ENCODE measurements around the gene TCEAL4.
"Not testable (repeated sequence)": the region's sequence is repeated elsewhere in the genome, so short reads cannot be mapped to it uniquely, and the experiment has no call there.

The TCEAL4 gene

DNA sequence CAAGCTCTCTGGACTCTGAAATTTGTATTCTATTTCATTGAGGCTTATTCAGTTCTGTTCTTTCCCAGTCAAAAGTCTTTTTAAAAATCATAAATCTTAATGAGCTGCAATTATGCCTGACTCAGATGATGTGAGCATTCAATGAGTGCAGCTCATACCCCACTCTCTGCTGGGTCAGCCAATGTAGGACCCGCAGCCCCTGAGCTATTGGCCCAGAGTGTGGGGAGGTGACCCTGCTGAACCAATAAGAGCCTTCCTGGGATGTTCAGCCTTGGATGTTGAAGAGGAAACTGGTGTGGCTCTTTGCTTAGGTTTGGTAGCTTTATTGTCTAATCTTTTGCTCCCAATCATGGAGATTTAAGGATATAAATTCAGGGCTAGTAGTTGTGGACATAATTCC lies 12.1 kb upstream of the TCEAL4 start:
- H3K9ac ChIP-seq, result no peak overlapping the region
- H3K36me3 ChIP-seq, result no peaks in the 10 kb centered on the region
- TF ChIP-seq Cebpa-rat (IDR thresholded peaks at IDR 0.05), result no peak
- H3K9me3 ChIP-seq (replicated peaks in 1 of 11), result no peaks in the 10 kb centered on the region
- H3K4me1 ChIP-seq, result no peaks in the 10 kb centered on the region
- no peak overlapping the region for H3K4me3 ChIP-seq
- peaks cover 0 to 5% (median 0%) of the 10 kb centered on the region in 11 experiments; a peak in 2 of 22 replicates for H3K27me3 ChIP-seq
- no peaks in the 10 kb centered on the region for H4K20me1 ChIP-seq
- no peak overlapping the region for H3K4me2 ChIP-seq
- no peak overlapping the region for H3K27ac ChIP-seq

DNA sequence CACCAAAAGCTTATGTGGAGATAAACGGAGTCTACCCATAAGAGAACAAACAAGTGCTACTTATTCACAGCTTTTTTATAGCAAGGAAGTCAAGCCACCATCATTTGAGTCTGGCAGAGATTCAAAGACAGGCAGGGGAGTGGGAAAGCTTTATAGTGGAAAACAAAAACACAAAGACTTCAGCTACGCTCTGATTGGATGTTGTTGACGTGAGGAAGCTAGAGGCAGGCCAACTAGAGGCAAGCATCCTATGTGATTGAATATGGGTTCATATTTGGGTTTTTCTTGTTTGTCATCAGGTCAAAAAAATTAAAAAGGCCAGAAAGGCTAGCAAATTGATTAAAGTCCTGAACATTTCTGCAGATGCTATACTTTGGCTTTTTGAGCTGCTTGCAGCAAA lies 719 bp upstream of the TCEAL4 start:
- Histone ChIP-seq H3K27me3 (peaks cover 0 to 9% (median 0%) of the 10 kb centered on the region in 11 experiments; a peak in 3 of 22 replicates), H3K4me2 (peak overlapping the region in 5 of 11 experiments; percentile 48 to 73 (median 71); a peak in 2 of 22 replicates), H3K36me3 (0 out of 22 replicates have a peak, but pooled peaks cover 0 to 4% (median 0%) of the 10 kb centered on the region in 11 experiments), H3K4me3 (peak overlapping the region in 1 of 10 experiments; percentile 61; a peak in 1 of 20 replicates), H4K20me1 (no peaks in the 10 kb centered on the region), H3K27ac (no peak overlapping the region), H3K9ac (no peak overlapping the region), H3K4me1 (peaks cover 0 to 8% (median 2%) of the 10 kb centered on the region in 10 experiments; a peak in 4 of 20 replicates), H3K9me3 (replicated peaks in 1 of 11) (peaks cover 0 to 19% (median 14%) of the 10 kb centered on the region in 11 experiments; a peak in 20 of 22 replicates)
- no peak for TF ChIP-seq Cebpa-rat (IDR thresholded peaks at IDR 0.05)

DNA sequence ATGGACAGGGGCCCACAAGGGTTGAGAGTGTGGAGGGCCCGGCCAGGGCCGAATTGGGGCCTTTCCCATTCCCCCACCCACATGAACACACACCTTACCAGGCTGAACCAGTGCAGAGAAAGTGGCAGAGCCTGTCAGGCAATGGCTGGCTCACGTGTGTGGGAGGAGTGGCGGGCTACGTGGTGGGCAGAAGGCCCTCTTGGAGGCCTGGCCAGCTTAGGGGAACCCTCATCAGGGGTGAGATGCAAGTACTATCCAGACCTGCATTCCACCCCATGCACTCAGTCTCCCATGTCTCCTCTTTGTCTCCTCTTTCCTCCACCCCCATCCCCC lies 965 bp downstream of the TCEAL4 start:
- Histone ChIP-seq H3K36me3 (0 out of 22 replicates have a peak, but pooled peaks cover 0 to 4% (median 0%) of the 10 kb centered on the region in 11 experiments), H3K27me3 (peaks cover 0 to 5% (median 0%) of the 10 kb centered on the region in 11 experiments; a peak in 3 of 22 replicates), H3K9ac (peak overlapping the region; percentile 70 to 80 (median 77)), H4K20me1 (no peaks in the 10 kb centered on the region), H3K27ac (peak overlapping the region in 10 of 11 experiments; percentile 60 to 76 (median 64); a peak in 17 of 22 replicates), H3K9me3 (replicated peaks in 1 of 11) (peaks cover 0 to 19% (median 14%) of the 10 kb centered on the region in 11 experiments; a peak in 20 of 22 replicates), H3K4me2 (peak overlapping the region; percentile 63 to 81 (median 73)), H3K4me3 (peak overlapping the region; percentile 61 to 75 (median 68)), H3K4me1 (peaks cover 0 to 19% (median 8%) of the 10 kb centered on the region in 10 experiments; a peak in 13 of 20 replicates)
- TF ChIP-seq Cebpa-rat (IDR thresholded peaks at IDR 0.05), result no peak

DNA sequence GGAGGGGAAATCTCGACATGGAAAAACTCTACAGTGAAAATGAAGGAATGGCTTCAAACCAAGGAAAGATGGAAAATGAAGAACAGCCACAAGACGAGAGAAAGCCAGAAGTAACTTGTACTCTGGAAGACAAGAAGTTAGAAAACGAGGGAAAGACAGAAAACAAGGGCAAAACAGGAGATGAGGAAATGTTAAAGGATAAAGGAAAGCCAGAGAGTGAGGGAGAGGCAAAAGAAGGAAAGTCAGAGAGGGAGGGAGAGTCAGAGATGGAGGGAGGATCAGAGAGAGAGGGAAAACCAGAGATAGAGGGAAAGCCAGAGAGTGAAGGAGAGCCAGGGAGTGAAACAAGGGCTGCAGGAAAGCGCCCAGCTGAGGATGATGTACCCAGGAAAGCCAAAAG lies 1.3 kb downstream of the TCEAL4 start:
- TF ChIP-seq Cebpa-rat (IDR thresholded peaks at IDR 0.05), result no peak
- no peak overlapping the region for H3K9ac ChIP-seq
- peaks cover 0 to 19% (median 14%) of the 10 kb centered on the region in 11 experiments; a peak in 20 of 22 replicates for H3K9me3 ChIP-seq (replicated peaks in 1 of 11)
- no peak overlapping the region for H3K27ac ChIP-seq
- H3K4me3 ChIP-seq, result peak overlapping the region in 5 of 10 experiments; percentile 61 to 70 (median 68); a peak in 8 of 20 replicates
- no peaks in the 10 kb centered on the region for H4K20me1 ChIP-seq
- H3K27me3 ChIP-seq, result peaks cover 0 to 5% (median 0%) of the 10 kb centered on the region in 11 experiments; a peak in 1 of 22 replicates
- peaks cover 0 to 19% (median 8%) of the 10 kb centered on the region in 10 experiments; a peak in 13 of 20 replicates for H3K4me1 ChIP-seq
- 0 out of 22 replicates have a peak, but pooled peaks cover 0 to 4% (median 0%) of the 10 kb centered on the region in 11 experiments for H3K36me3 ChIP-seq
- peak overlapping the region; percentile 63 to 81 (median 73) for H3K4me2 ChIP-seq

DNA sequence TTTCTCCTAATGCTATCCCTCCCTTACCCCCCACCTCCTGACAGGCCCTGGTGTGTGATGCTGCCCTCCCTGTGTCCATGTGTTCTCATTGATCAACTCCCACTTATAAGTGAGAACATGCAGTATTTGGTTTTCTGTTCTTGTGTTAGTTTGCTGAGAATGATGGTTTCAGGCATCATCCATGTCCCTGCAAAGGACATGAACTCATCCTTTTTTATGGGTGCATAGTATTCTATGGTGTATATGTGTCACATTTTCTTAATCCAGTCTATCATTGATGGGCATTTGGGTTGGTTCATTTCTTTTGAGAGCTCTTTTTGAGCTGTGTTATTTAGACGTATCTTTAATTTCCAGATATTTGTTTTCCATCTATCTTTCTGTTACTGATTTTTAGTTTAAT lies 7.0 kb downstream of the TCEAL4 start:
- H3K36me3 ChIP-seq, result peaks cover 0 to 17% (median 0%) of the 10 kb centered on the region in 11 experiments; a peak in 4 of 22 replicates
- not testable (repeated sequence) for H3K27me3 ChIP-seq, H3K4me3 ChIP-seq, H3K27ac ChIP-seq, H4K20me1 ChIP-seq, H3K9ac ChIP-seq, H3K4me2 ChIP-seq
- H3K9me3 ChIP-seq (replicated peaks in 1 of 11), result peaks cover 16 to 21% (median 19%) of the 10 kb centered on the region in 11 experiments
- H3K4me1 ChIP-seq, result peaks cover 0 to 12% (median 6%) of the 10 kb centered on the region in 10 experiments; a peak in 10 of 20 replicates

DNA sequence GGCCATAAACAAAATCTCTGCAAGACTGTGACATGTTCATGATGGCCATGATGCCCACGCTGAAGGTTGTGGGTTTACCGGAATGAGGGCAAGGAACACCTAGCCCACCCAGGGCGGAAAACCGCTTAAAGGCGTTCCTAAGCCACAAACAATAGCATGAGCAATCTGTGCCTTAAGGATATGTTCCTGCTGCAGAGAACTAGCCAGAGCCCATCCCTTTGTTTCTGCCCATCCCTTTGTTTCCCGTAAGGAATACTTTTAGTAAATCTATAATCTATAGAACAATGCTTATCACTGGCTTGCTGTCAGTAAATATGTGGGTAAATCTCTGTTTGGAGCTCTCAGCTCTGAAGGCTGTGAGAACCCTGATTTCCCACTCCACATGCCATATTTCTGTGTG lies 9.9 kb downstream of the TCEAL4 start:
- H3K27ac ChIP-seq, H3K27me3 ChIP-seq, H4K20me1 ChIP-seq, H3K4me3 ChIP-seq, H3K9ac ChIP-seq, H3K4me1 ChIP-seq, H3K4me2 ChIP-seq: not testable (repeated sequence)
- Histone ChIP-seq H3K9me3 (replicated peaks in 1 of 11) (peaks cover 16 to 21% (median 19%) of the 10 kb centered on the region in 11 experiments), H3K36me3 (peaks cover 0 to 13% (median 0%) of the 10 kb centered on the region in 11 experiments; a peak in 4 of 22 replicates)

DNA sequence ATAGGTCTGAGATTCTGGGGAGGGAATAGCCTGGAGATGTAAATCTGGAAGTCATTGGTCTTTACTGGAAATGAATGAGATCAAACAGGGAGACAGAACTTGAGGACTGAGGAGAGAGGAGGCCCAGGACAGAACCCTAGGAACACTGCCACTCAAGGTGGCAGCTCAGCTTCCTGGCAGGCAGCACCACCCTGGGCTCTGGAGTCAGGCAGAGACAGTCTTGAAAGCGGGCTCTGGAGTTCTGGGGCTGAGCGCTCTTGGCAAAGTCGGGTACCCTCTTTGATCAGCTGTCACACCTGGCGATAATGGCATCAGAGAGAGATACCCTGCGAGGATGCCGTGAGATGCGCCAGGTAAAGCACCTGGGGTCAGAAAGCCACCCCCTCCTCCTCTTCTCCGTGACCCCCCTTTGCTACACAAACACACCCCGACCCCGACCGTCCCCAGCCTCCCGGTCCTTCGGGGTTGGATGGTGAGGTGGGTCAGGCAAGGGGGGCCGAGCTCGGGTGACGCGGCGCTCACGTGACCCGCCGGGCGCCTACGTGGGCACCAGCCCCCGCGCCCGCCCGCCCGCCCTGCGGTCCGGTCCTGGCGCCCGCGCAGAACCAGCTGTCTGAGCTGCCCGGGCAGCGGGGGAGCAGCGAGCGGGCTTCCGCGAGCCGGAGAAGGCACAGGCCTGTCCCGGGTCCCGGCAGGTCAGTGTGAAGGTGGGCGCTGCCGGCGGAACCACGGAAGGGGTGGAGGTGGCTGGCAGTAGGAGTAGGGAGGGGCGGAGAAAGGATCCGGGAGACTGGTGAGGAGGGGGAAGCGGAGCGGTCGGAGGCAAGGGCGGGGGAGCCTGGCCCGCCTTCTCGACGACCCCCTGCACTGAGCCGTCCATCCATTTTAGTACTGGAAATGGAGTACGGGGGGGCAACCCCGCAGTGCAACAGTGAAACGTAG lies 22.3 kb downstream of the TCEAL4 start, which contains the start of gene TCEAL3:
TSS of gene TCEAL3 (plus strand) at position 600 of the 942 bp plus-strand sequence. CDS start 1,102 bp downstream, outside the sequence.
- Histone ChIP-seq H3K4me2 (peak within 1 kb of the TSS; percentile 66 to 80 (median 74)), H3K4me3 (peak within 1 kb of the TSS; percentile 50 to 78 (median 68)), H3K36me3 (no peaks in the 10 kb centered on the region), H4K20me1 (no peaks in the 10 kb centered on the region), H3K9me3 (replicated peaks in 1 of 11) (no peaks in the 10 kb centered on the region), H3K27me3 (peaks cover 0 to 10% (median 4%) of the 10 kb centered on the region in 11 experiments; a peak in 5 of 22 replicates), H3K4me1 (peaks cover 0 to 6% (median 2%) of the 10 kb centered on the region in 10 experiments; a peak in 7 of 20 replicates), H3K9ac (peak within 1 kb of the TSS; percentile 68 to 80 (median 79); a peak in 21 of 22 replicates), H3K27ac (peak within 1 kb of the TSS in 10 of 11 experiments; percentile 55 to 76 (median 64); a peak in 19 of 22 replicates)
- TF ChIP-seq Cebpa-rat (IDR thresholded peaks at IDR 0.05), result no peak

DNA sequence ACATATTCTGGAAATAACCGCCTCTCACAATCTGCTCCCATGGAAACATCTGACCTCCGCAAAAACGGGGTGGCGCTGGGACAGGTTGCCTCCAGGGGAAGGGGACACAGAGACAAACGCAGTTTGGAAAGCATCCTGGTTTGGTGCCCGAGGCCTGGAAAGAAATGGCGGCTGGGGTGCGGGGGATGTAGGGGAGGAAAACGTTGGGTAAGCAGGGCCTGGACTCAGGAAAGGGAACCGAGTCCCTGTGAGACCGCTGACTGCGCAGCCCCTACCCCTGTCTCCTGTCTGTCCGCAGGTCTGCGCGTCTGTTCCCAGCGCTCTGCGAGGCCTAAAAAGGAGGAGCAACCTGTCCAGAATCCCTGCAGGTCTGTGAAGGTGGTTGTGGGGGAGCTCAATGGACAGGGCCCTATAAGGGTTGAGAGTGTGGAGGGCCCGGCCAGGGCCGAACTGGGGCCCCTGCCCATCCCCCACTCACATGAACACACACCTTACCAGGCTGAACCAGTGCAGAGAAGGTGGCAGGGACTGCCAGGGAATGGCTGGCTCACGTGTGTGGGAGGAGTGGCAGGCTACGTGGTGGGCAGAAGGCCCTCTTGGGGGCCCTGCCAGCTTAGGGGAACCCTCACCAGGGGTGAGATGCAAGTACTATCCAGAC lies 23.1 kb downstream of the TCEAL4 start:
- peak overlapping the region in 10 of 11 experiments; percentile 55 to 76 (median 64); a peak in 18 of 22 replicates for H3K27ac ChIP-seq
- peak overlapping the region; percentile 68 to 80 (median 79); a peak in 21 of 22 replicates for H3K9ac ChIP-seq
- no peaks in the 10 kb centered on the region for H4K20me1 ChIP-seq
- no peaks in the 10 kb centered on the region for H3K36me3 ChIP-seq
- no peaks in the 10 kb centered on the region for H3K9me3 ChIP-seq (replicated peaks in 1 of 11)
- peak overlapping the region; percentile 50 to 75 (median 68) for H3K4me2 ChIP-seq
- H3K27me3 ChIP-seq, result peaks cover 0 to 10% (median 4%) of the 10 kb centered on the region in 11 experiments; a peak in 5 of 22 replicates
- peak overlapping the region; percentile 50 to 78 (median 68) for H3K4me3 ChIP-seq
- H3K4me1 ChIP-seq, result peaks cover 0 to 6% (median 2%) of the 10 kb centered on the region in 10 experiments; a peak in 7 of 20 replicates
- no peak for TF ChIP-seq Cebpa-rat (IDR thresholded peaks at IDR 0.05)

Measured in BLaER1 treated with 17β-estradiol and CSF1 and Interleukin-3, amounts not matched to agents 10 nM and 100 nM (cell line).